PC-9 (cell line): Measurements from ENCODE around the gene CD83.

Source experiments
- EZH2 ChIP-seq: fragments of 200-600 bp; sonication (generic); IDR thresholded peaks from 2 replicates; pipeline ENCODE4 v1.8.0; 2017; ENCODE audit warnings: antibody characterized with exemption, low read depth
- TF ChIP-seq, protein P1 (sequence below): fragments of 200-600 bp; sonication (generic); conservative IDR thresholded peaks from 2 replicates; pipeline ENCODE4 v1.6.1; 2017; ENCODE audit warnings: mixed run types, antibody characterized with exemption, mild to moderate bottlenecking, moderate library complexity

DNA sequence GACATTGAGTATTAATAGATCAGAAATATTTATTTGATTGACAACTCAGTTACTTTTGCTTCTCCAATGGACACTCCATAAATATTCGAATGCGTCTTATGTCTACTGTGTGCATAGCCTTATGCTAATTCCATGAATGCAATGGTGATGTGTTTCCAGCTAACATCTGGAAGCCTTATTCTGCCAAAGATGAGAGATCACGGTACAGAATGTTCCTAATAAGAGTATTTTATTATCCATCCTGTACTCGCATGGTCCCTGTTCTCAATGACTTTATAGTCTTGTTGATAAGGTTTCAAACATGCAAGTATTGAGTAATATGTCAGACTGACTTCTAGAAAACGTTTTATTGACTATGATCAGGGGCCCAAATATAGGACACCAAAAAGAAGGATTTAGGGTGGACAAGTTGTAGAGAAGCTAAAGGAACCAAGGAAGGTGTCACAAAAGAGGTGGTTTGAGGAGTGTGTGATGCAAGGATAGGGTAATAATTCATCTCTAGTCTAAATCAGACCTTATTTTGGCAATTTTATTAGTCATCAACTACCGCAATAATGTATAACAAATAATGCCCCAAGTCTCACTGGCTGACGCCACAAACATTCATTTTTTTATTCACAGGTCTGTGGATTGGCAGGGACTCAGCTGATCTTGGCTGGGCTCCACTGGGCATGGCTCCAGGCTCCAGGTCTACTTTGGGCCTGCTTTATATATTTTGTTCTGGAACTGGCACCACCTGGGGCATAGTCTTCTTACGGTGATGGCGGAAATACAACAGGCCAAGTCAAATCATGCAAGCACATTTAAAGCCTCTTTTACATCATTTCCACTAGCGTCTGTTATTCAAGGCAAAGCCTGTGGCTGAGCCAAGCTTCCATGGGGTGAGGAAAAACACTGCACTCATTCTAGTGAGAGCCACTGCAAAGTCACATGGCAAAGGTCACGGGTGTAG is 24.5 kb upstream of the CD83 start:
- TF ChIP-seq EZH2: no peak
- TF ChIP-seq, protein P1, sequence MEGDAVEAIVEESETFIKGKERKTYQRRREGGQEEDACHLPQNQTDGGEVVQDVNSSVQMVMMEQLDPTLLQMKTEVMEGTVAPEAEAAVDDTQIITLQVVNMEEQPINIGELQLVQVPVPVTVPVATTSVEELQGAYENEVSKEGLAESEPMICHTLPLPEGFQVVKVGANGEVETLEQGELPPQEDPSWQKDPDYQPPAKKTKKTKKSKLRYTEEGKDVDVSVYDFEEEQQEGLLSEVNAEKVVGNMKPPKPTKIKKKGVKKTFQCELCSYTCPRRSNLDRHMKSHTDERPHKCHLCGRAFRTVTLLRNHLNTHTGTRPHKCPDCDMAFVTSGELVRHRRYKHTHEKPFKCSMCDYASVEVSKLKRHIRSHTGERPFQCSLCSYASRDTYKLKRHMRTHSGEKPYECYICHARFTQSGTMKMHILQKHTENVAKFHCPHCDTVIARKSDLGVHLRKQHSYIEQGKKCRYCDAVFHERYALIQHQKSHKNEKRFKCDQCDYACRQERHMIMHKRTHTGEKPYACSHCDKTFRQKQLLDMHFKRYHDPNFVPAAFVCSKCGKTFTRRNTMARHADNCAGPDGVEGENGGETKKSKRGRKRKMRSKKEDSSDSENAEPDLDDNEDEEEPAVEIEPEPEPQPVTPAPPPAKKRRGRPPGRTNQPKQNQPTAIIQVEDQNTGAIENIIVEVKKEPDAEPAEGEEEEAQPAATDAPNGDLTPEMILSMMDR: no peak
